ENCODE data around the gene CAPN5.
"Not testable (repeated sequence)": the region's sequence is repeated elsewhere in the genome, so short reads cannot be mapped to it uniquely, and the experiment has no call there.

The CAPN5 gene

DNA sequence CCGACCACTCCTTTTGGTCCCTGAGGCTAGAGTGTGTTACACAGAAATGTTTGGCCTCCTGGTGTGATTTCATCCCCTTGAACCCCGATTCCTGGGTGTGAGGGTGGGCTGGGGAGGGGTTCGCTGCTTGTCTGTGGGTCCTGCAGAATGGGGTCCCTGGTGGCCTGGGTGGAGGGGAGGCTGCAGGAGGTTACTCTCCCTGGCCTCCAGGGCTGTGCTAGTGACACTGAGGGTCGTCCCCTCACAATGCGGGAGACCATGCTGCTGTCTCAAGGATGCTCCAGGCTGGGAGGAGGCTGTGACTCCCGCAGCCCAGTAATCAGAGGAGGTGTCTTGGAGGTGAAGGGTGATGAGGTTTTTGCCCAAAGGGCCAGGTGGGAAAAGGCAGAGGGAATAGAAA, 18.9 kb downstream of the CAPN5 start:
- no peak for DNase-seq

DNA sequence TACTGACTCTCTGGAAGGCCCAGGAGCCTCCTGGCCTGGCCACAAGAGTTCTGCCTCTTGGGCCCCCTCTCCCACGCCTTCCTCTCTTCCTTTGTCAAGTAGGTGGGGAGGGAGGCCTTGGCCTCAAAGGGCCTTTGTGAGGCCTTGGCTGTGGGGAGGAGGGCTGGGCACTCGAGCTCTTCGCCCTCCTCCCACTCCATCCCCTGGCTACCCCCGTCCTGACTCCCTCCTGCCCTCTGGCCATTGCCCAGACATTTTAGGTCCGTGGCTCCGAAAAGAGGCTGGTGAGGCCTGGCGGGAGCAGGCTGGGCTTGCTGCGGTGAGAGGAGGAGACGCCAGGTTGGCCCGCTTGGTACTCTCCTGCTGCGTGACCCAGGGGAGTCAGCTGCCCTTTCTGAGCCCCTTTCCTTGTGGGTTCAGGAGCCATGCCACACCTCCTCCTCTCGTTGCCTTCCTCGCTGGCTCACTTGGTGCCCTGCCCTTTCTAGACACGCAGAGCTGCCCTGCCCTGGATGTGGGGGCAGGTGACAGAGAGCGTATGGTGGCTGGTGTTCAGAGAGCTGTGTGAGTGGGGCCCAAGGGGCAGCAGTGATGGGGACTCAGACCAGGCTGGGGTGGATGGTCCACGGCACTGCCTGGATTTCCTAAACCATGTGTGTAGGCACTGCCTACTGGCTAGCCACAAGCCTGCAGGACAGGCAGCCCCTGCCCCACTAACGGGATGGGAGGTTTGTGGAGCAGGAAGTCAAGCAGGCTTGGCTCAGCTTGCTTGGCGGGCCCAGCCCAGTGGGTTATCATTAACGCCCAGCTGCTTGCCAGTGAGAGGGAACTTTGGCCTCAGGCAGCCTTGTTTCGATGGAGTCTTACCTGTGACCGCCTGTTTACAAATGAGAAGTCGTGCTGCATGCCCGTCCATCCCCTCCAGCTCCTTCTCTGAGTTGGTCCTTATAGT, 20.0 kb downstream of the CAPN5 start:
- no peak for DNase-seq

GRCh38 chr11:77087723-77088225, 21.0 kb downstream of the CAPN5 start:
- DNase-seq = no peak

DNA sequence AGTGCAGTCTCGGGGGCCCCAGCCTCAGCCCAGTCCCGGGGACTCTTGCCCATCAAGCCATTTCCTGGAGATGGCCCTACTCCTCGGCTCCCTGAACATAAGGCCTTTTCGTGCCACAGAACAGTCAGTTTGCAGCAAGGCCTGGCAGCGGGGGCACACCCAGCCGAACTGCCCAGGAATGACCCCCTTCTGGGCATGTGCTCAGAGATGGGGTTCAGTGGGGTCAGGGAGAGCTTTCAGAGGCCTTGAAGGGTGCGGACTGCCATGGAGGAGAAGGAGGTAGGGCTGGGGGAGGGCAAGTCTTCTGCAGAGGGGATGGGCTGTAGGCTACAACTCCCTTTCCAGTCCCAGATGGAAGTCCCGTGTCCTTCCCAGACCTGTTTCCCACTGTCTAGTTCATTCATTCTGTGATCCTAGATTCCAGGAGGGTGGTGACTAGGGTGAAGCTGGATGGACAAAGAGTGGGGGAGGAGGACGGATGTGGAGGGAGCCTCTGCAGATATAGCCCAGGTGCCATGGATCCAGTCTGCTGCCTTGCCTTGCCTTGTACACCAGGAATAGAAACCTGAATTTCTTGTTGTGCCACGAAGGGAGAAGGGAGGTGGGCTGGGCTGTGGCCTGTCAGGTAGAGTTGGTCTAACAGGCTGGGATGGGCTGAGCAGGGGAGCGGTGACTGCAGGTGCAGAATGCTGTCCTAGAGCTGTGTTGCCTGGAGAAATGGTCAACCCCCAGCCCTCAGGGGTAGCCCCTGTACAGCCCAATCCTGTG, 21.6 kb downstream of the CAPN5 start:
- no peak for DNase-seq

GRCh38 chr11:77089004-77089545, 22.3 kb downstream of the CAPN5 start:
- DNase-seq = no peak

- DNase-seq = no peak
Measured at GRCh38 chr11:77090046-77090372, 23.2 kb downstream of the CAPN5 start.

DNA sequence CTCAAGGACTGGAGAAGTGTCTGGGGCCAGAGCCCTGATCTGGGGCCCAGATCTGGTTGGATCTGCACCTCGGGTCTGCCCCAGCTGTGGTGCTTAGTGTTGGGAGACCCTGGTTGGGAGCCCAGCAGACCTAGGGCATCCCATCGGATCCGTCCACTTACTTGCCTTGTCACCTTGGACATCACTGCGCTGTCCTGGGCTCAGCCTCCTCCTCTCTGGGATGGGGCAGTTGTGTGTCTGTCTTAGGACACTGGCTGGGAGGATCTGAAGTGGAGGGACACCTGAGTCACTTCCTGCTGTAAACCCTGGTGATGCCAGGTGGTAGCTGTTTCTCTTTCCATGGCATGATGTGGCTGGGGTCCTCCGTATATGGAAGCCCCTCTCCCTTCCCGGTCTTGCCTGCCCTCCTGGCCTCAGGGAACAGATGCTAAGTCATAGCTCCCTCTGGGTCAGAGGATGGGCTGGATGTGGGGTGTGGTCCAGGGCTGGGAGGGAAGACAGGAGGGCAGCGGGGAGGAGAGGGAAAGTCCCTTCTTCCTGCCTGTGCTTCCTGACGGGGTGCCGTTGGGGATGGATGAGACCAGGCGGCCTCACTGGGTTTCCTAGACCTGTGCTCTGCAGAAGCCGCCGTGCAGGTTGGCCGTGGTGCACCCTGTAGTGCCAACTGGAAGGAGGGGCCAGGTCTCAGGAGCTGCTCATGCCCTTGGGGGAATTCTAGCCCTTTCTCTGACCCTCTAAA, 23.8 kb downstream of the CAPN5 start:
- no peak for DNase-seq

- DNase-seq = peak; percentile 72 to 75
Measured at GRCh38 chr11:77091146-77091940, 24.6 kb downstream of the CAPN5 start.

GRCh38 chr11:77092382-77092781, 25.6 kb downstream of the CAPN5 start:
- DNase-seq = peak in 1 of 2 experiments; percentile 35

- no peak for DNase-seq
Measured at GRCh38 chr11:77093056-77093891, 26.5 kb downstream of the CAPN5 start.

GRCh38 chr11:77093987-77094840, 27.4 kb downstream of the CAPN5 start:
- peak; percentile 99 to 100 for DNase-seq

- peak in 1 of 2 experiments; percentile 71 for DNase-seq
Measured at GRCh38 chr11:77094841-77095365, 28.1 kb downstream of the CAPN5 start.

- peak; percentile 78 to 92 for DNase-seq
Measured at GRCh38 chr11:77095551-77096490, 29.1 kb downstream of the CAPN5 start.

DNA sequence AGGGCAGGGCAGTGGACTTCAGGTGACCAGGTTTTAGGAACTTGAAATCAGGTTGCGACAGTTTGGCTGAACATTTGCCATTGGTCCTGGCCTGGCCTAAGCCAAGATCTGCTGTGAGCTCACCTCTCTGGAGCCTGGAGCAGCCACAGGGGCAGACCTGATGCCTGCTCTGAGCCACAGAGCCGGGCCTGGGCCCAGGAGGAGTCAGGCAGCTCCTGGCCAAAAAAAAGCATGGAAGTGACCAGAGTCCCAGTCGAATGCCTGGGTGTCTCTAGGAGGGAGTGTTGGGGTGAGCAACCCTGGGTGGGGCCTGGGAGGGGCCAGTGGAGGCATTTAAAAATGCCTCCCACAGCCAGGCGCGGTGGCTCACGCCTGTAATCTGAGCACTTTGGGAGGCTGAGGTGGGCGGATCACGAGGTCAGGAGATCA, 29.8 kb downstream of the CAPN5 start:
- DNase-seq = no peak

DNA sequence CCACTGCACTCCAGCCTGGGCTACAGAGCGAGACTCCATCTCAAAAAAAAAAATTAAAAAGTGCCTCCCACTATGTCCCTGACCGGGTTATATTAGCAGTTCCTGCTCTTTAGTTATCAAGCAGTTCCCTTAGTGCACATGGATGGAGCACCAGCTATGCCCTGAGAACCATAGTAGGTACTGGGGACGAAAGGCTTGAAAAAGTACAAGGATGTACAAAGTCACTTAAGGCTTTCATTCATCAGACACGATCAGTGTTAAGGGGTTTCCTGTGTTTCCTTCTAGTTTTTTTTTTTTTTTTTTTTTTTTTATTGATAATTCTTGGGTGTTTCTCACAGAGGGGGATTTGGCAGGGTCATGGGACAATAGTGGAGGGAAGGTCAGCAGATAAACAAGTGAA, 30.4 kb downstream of the CAPN5 start:
- not testable (repeated sequence) for DNase-seq

GRCh38 chr11:77100166-77101042, 33.6 kb downstream of the CAPN5 start:
- no peak for DNase-seq

DNA sequence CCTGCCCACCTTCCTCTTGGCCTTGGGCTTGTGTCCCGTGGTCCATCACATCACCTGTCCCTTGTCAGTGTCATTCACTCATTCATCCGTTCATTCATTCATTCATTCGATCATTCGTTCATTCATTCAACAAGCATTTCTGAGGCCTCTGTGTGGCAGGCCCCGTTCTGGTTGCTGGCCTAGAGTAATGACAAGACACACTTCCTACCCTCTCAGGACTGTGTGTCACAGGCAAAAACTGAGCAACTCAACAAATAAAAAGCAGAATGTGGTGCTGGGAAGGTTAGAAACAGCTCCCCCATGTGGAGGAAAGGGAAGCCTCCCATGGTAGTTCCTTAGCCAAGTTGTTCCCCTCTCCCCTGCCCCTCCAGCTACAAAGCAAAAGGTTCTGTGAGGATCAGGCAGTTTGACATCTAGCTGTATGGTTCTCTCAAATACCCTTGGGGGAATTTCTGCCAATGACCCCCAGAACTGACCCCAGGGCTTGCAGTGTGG, 34.3 kb downstream of the CAPN5 start:
- DNase-seq = peak in 1 of 2 experiments; percentile 56
